Right cardiac atrium (tissue), 5 donors: ENCODE data around the gene VSTM5. TPM values are rescaled to one million over a fixed set of nuclear protein-coding genes. Genes with fewer than 3 reads are reported as not detected.

Experiments used
- ATAC-seq, 2 donors: fragments of 200-7000 bp; cut with Tn5 transposase; one replicate each; pipeline versions ENCODE4 v1.8.0 to v1.9.1; 2020; ENCODE audit warnings: moderate library complexity in 2 of 2, mild to moderate bottlenecking in 1 of 2
- DNase-seq, 3 donors: peaks; one replicate each; pipeline ENCODE4 v3.0.0-alpha.2; 2020
- H3K27ac ChIP-seq: one replicate; pipeline ENCODE4 v1.5.1; 2013; ENCODE audit warnings: mild to moderate bottlenecking, low read length, control low read depth, moderate library complexity
- H3K27me3 ChIP-seq: one replicate; pipeline ENCODE4 v1.6.1; 2013; ENCODE audit not compliant: control insufficient read depth, insufficient read depth
- H3K4me1 ChIP-seq: one replicate; pipeline ENCODE4 v1.6.1; 2013; ENCODE audit warnings: low read length; ENCODE audit not compliant: control insufficient read depth, insufficient read depth
- H3K4me3 ChIP-seq: one replicate; pipeline ENCODE4 v1.5.1; 2013; ENCODE audit warnings: low read length, control low read depth
- H3K9me3 ChIP-seq: one replicate; pipeline ENCODE4 v1.6.1; 2013; ENCODE audit warnings: low read length; ENCODE audit not compliant: control insufficient read depth
- WGBS: extraction: QIAGEN DNeasy Blood & Tissue Kit; methylation state at CpG from one replicate; pipeline ENCODE4 v1.1.7; 2013; 5-methylcytosine and 5-hydroxymethylcytosine counted together
- intact Hi-C, 4 donors: fragments of 100-400 bp; cut with DNase I; formaldehyde crosslinking; loops; one replicate each; pipeline versions ENCODE4 v1.11.0 to v1.14.0; 2022 to 2023
- polyA plus RNA-seq: library from polyadenylated mRNA; stranded (reverse); fragments of 200-250 nt; gene quantifications from one replicate; pipeline ENCODE4 v1.2.3, GENCODE V29; 2013
- total RNA-seq, 4 donors: library from RNA; stranded (reverse); fragmentation: NEBNext Ultra II Directional; extraction: Animal tissue kit (Norgen Biotek cat#: 25700); gene quantifications; one replicate each; pipeline ENCODE4 v1.2.1, GENCODE V29; 2021
- donor health status: healthy with polysubstance abuse.
- donor health status: DM: no; HTN: yes; CAD: no.
- donor health status: DM: no; HTN: no; CAD: no.
- donor health status: DM: no; HTN: yes; CAD: no; lungs with severe emphysema.
- donor health status: DM: yes; HTN: yes; CAD: no.

VSTM5 gene
- total and polyA plus RNA-seq, 5 donors, result 0.07 to 0.48 (median 0.44) TPM

- peak in 1 of 2 donors; percentile 25 for ATAC-seq
- H3K27ac ChIP-seq, result no peak overlapping the region
- 41% methylated on average over 3 of the region's 3 CpGs for WGBS
Observed at GRCh38 chr11:93858121-93858775, 7.8 kb upstream of the VSTM5 start.

GRCh38 chr11:93857413-93858120 is 7.1 kb upstream of the VSTM5 start:
- peak; percentile 70 to 92 for ATAC-seq
- no peaks in the 10 kb centered on the region for H3K27me3 ChIP-seq
- intact Hi-C loops, result no loop called here
- H3K9me3 ChIP-seq, result no peaks in the 10 kb centered on the region
- WGBS, result 24% methylated on average over 3 of the region's 3 CpGs
- H3K4me3 ChIP-seq, result no peak overlapping the region
- H3K4me1 ChIP-seq, result no peaks in the 10 kb centered on the region
- no peak for DNase-seq
- H3K27ac ChIP-seq, result no peak overlapping the region

More at GRCh38 chr11:93858121-93858775, 7.8 kb upstream of the VSTM5 start:
- Histone ChIP-seq H3K9me3 (no peaks in the 10 kb centered on the region), H3K4me1 (no peaks in the 10 kb centered on the region), H3K27me3 (no peaks in the 10 kb centered on the region), H3K4me3 (no peak overlapping the region)
- intact Hi-C loops, result no loop called here
- DNase-seq, result no peak

GRCh38 chr11:93852242-93852641 is 1.8 kb upstream of the VSTM5 start:
- no peaks in the 10 kb centered on the region for H3K9me3 ChIP-seq
- no peak for DNase-seq
- H3K4me3 ChIP-seq, result no peak overlapping the region
- ATAC-seq, result no peak
- 93% methylated on average over 5 of the region's 5 CpGs for WGBS
- no peaks in the 10 kb centered on the region for H3K27me3 ChIP-seq
- intact Hi-C loops, result no loop called here
- H3K27ac ChIP-seq, result no peak overlapping the region
- no peaks in the 10 kb centered on the region for H3K4me1 ChIP-seq

- DNase-seq (peak; percentile 53 to 82 (median 80)), ATAC-seq (peak; percentile 90 to 93)
- Histone ChIP-seq H3K9me3 (no peaks in the 10 kb centered on the region), H3K27ac (no peak overlapping the region), H3K4me1 (no peaks in the 10 kb centered on the region), H3K27me3 (no peaks in the 10 kb centered on the region), H3K4me3 (peak overlapping the region; percentile 55)
- intact Hi-C loops, result no loop called here
- 7% methylated on average over 67 of the region's 67 CpGs for WGBS
Observed at GRCh38 chr11:93849751-93850593, 446 bp downstream of the VSTM5 start.

GRCh38 chr11:93849201-93849600 is 1.2 kb downstream of the VSTM5 start:
- DNase-seq (no peak), ATAC-seq (no peak)
- intact Hi-C loops, result no loop called here
- H3K9me3 ChIP-seq, result no peaks in the 10 kb centered on the region
- H3K4me3 ChIP-seq, result no peak overlapping the region
- no peaks in the 10 kb centered on the region for H3K4me1 ChIP-seq
- H3K27ac ChIP-seq, result no peak overlapping the region
- H3K27me3 ChIP-seq, result no peaks in the 10 kb centered on the region
- WGBS, result 96% methylated on average over 5 of the region's 5 CpGs

- Histone ChIP-seq H3K27ac (no peak overlapping the region), H3K9me3 (no peaks in the 10 kb centered on the region), H3K4me1 (no peaks in the 10 kb centered on the region), H3K4me3 (no peak overlapping the region), H3K27me3 (no peaks in the 10 kb centered on the region)
- DNase-seq (no peak), ATAC-seq (no peak)
- intact Hi-C loops, result no loop called here
- WGBS, result 62% methylated on average over 2 of the region's 2 CpGs
Observed at GRCh38 chr11:93846411-93846810, 4.0 kb downstream of the VSTM5 start.

GRCh38 chr11:93845181-93846092 is 5.0 kb downstream of the VSTM5 start:
- H3K27ac ChIP-seq, result no peak overlapping the region
- intact Hi-C loops, result no loop called here
- H3K4me1 ChIP-seq, result no peaks in the 10 kb centered on the region
- no peak for DNase-seq
- 81% methylated on average over 8 of the region's 8 CpGs for WGBS
- H3K27me3 ChIP-seq, result no peaks in the 10 kb centered on the region
- no peak overlapping the region for H3K4me3 ChIP-seq
- no peak for ATAC-seq
- H3K9me3 ChIP-seq, result no peaks in the 10 kb centered on the region

GRCh38 chr11:93844568-93844967 is 5.8 kb downstream of the VSTM5 start:
- DNase-seq, result no peak

GRCh38 chr11:93843906-93844305 is 6.5 kb downstream of the VSTM5 start:
- 97% methylated on average over 5 of the region's 5 CpGs for WGBS
- no peak overlapping the region for H3K4me3 ChIP-seq
- H3K4me1 ChIP-seq, result no peaks in the 10 kb centered on the region
- H3K27me3 ChIP-seq, result no peaks in the 10 kb centered on the region
- no peak for ATAC-seq
- no peaks in the 10 kb centered on the region for H3K9me3 ChIP-seq
- DNase-seq, result no peak
- H3K27ac ChIP-seq, result no peak overlapping the region
- intact Hi-C loops, result no loop called here

More at GRCh38 chr11:93844568-93844967, 5.8 kb downstream of the VSTM5 start:
- no peak for ATAC-seq
- Histone ChIP-seq H3K4me1 (no peaks in the 10 kb centered on the region), H3K27me3 (no peaks in the 10 kb centered on the region), H3K27ac (no peak overlapping the region), H3K4me3 (no peak overlapping the region), H3K9me3 (no peaks in the 10 kb centered on the region)
- intact Hi-C loops, result no loop called here
- WGBS, result 77% methylated on average over 7 of the region's 7 CpGs

GRCh38 chr11:93842461-93842860 is 8.0 kb downstream of the VSTM5 start:
- Histone ChIP-seq H3K27me3 (no peaks in the 10 kb centered on the region), H3K4me1 (no peaks in the 10 kb centered on the region), H3K9me3 (no peaks in the 10 kb centered on the region), H3K4me3 (no peak overlapping the region), H3K27ac (no peak overlapping the region)
- peak; percentile 65 to 77 (median 74) for DNase-seq
- peak; percentile 70 to 96 for ATAC-seq
- WGBS, result 63% methylated on average over 6 of the region's 6 CpGs
- intact Hi-C loops, result no loop called here
